Measurements from ENCODE around the gene IFT172.

DNA sequence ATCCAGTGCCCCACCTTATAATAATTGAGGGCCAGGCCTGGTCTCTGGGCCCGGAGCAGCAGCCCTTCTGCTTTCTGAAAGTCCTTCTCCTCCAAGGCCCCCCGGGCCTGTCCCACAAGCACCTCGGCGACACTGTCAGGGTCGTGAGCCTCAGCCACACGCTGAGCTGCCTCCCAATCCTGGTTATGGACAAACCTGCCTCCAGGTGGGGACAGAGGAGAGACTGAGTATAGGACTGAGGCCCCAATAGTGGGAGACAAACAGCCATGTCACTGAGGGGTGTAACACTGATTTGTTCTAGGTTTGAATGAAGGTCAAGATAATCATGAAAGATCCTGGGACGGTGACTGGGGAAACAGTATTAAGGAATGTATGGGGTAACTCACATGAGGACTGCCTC, 35.6 kb downstream of the IFT172 start:
- TF ChIP-seq, protein P1, sequence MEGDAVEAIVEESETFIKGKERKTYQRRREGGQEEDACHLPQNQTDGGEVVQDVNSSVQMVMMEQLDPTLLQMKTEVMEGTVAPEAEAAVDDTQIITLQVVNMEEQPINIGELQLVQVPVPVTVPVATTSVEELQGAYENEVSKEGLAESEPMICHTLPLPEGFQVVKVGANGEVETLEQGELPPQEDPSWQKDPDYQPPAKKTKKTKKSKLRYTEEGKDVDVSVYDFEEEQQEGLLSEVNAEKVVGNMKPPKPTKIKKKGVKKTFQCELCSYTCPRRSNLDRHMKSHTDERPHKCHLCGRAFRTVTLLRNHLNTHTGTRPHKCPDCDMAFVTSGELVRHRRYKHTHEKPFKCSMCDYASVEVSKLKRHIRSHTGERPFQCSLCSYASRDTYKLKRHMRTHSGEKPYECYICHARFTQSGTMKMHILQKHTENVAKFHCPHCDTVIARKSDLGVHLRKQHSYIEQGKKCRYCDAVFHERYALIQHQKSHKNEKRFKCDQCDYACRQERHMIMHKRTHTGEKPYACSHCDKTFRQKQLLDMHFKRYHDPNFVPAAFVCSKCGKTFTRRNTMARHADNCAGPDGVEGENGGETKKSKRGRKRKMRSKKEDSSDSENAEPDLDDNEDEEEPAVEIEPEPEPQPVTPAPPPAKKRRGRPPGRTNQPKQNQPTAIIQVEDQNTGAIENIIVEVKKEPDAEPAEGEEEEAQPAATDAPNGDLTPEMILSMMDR (IDR thresholded peaks at IDR 0.05; ENCODE audit: borderline replicate concordance, extremely low read depth, low read length, poor library complexity, severe bottlenecking), result no peak
- no peak for TF ChIP-seq EZH2 (IDR thresholded peaks at IDR 0.05; ENCODE audit: borderline replicate concordance, low read depth, low read length, severe bottlenecking)

Data from DND-41 (cell line).